Cardiac muscle cell (in vitro differentiated cells and primary cell): ENCODE data around the gene ITGB3BP. TPM values are rescaled to one million over a fixed set of nuclear protein-coding genes. Genes with fewer than 3 reads are reported as not detected.

Experiments
- DNase-seq, 2 donors: peaks; one replicate each; pipeline versions ENCODE4 v3.0.0 to v3.0.0-alpha.2; 2010 to 2017; ENCODE audit warnings: low read depth in 1 of 2, low spot score in 1 of 2
- H3K27ac ChIP-seq: fragments of 200-600 bp; sonication (generic); 2 replicates; pipeline ENCODE4 v1.5.1; 2016
- H3K27me3 ChIP-seq: fragments of 200-600 bp; sonication (generic); 2 replicates; pipeline ENCODE4 v1.6.0; 2016; ENCODE audit warnings: control low read depth
- H3K36me3 ChIP-seq: fragments of 200-600 bp; sonication (generic); 2 replicates; pipeline ENCODE4 v1.5.1; 2016; ENCODE audit warnings: control low read depth
- H3K4me1 ChIP-seq: fragments of 200-600 bp; sonication (generic); 2 replicates; pipeline ENCODE4 v1.8.1; 2017; ENCODE audit warnings: low read depth, mild to moderate bottlenecking, mixed run types
- H3K4me3 ChIP-seq: fragments of 200-600 bp; sonication (generic); 2 replicates; pipeline ENCODE4 v1.5.1; 2016; ENCODE audit warnings: mild to moderate bottlenecking
- H3K9me3 ChIP-seq: fragments of 200-600 bp; sonication (generic); 2 replicates; pipeline ENCODE4 v1.5.1; 2017; ENCODE audit warnings: low read depth, mild to moderate bottlenecking, control low read depth
- CTCF ChIP-seq: IDR thresholded peaks from 2 replicates; pipeline ENCODE4 v1.5.1; 2012; ENCODE audit warnings: low read depth, mild to moderate bottlenecking, low read length
- polyA plus RNA-seq: library from polyadenylated mRNA; unstranded; fragments of >200 nt; fragmentation: Nextera tagmentation; extraction: Ambion mirVana; gene quantifications from 2 replicates; pipeline ENCODE4 v1.2.1, GENCODE V29; 2016
- total RNA-seq: library from RNA; depleted of rRNA; stranded (reverse); fragments of >200 nt; gene quantifications from 2 replicates; pipeline ENCODE4 v1.2.3, GENCODE V29; 2016

ITGB3BP gene
- total and polyA plus RNA-seq, 2 experiments from 2014 or later, result 5.1 to 21.0 TPM

- TF ChIP-seq CTCF, result no peak
- Histone ChIP-seq H3K27me3 (no peaks in the 10 kb centered on the region), H3K4me3 (no peak overlapping the region), H3K4me1 (no peaks in the 10 kb centered on the region), H3K9me3 (no peaks in the 10 kb centered on the region), H3K36me3 (no peaks in the 10 kb centered on the region), H3K27ac (no peak overlapping the region)
- no peak for DNase-seq
Observed at GRCh38 chr1:63407002-63407401, 116.0 kb downstream of the ITGB3BP start.

GRCh38 chr1:63405987-63406386 is 117.0 kb downstream of the ITGB3BP start:
- no peaks in the 10 kb centered on the region for H3K4me1 ChIP-seq
- no peak overlapping the region for H3K4me3 ChIP-seq
- TF ChIP-seq CTCF, result no peak
- H3K27me3 ChIP-seq, result no peaks in the 10 kb centered on the region
- no peak for DNase-seq
- no peak overlapping the region for H3K27ac ChIP-seq
- H3K9me3 ChIP-seq, result no peaks in the 10 kb centered on the region
- H3K36me3 ChIP-seq, result no peaks in the 10 kb centered on the region

GRCh38 chr1:63405021-63405420 is 118.0 kb downstream of the ITGB3BP start:
- no peaks in the 10 kb centered on the region for H3K27me3 ChIP-seq
- DNase-seq, result no peak
- H3K36me3 ChIP-seq, result no peaks in the 10 kb centered on the region
- no peaks in the 10 kb centered on the region for H3K4me1 ChIP-seq
- no peaks in the 10 kb centered on the region for H3K9me3 ChIP-seq
- no peak overlapping the region for H3K4me3 ChIP-seq
- no peak for TF ChIP-seq CTCF
- H3K27ac ChIP-seq, result no peak overlapping the region

- H3K9me3 ChIP-seq, result no peaks in the 10 kb centered on the region
- no peaks in the 10 kb centered on the region for H3K36me3 ChIP-seq
- no peak for DNase-seq
- H3K4me1 ChIP-seq, result no peaks in the 10 kb centered on the region
- H3K27ac ChIP-seq, result no peak overlapping the region
- no peak overlapping the region for H3K4me3 ChIP-seq
- no peak for TF ChIP-seq CTCF
- no peaks in the 10 kb centered on the region for H3K27me3 ChIP-seq
Observed at GRCh38 chr1:63403386-63403785, 119.6 kb downstream of the ITGB3BP start.

GRCh38 chr1:63401945-63402344 is 121.1 kb downstream of the ITGB3BP start:
- no peak for TF ChIP-seq CTCF
- H3K4me1 ChIP-seq, result no peaks in the 10 kb centered on the region
- no peaks in the 10 kb centered on the region for H3K27me3 ChIP-seq
- H3K36me3 ChIP-seq, result no peaks in the 10 kb centered on the region
- H3K27ac ChIP-seq, result no peak overlapping the region
- no peak for DNase-seq
- H3K9me3 ChIP-seq, result no peaks in the 10 kb centered on the region
- H3K4me3 ChIP-seq, result no peak overlapping the region

Other genes with a start within 250 kb of the ITGB3BP start
- gene FOXD3, start 200.7 kb downstream of the ITGB3BP start, total RNA-seq, result not detected in 2 replicates
- not detected in 2 replicates for gene FOXD3, start 200.7 kb downstream of the ITGB3BP start, polyA plus RNA-seq
- gene ALG6, start 155.6 kb downstream of the ITGB3BP start, total RNA-seq, result 6.0 and 8.3 TPM in 2 replicates
- 6.9 and 15.0 TPM in 2 replicates for gene ALG6, start 155.6 kb downstream of the ITGB3BP start, polyA plus RNA-seq
- 6.2 and 6.8 TPM in 2 replicates for gene EFCAB7, start 300 bp upstream of the ITGB3BP start, total RNA-seq
- gene EFCAB7, start 300 bp upstream of the ITGB3BP start, polyA plus RNA-seq, result 10.6 and 12.5 TPM in 2 replicates
- 344 and 361 TPM in 2 replicates for gene PGM1, start 70.2 kb upstream of the ITGB3BP start, total RNA-seq
- 264 and 277 TPM in 2 replicates for gene PGM1, start 70.2 kb upstream of the ITGB3BP start, polyA plus RNA-seq